GM12878 (cell line): ENCODE measurements around the gene CAPN3. TPM values are rescaled to one million over a fixed set of nuclear protein-coding genes. Genes with fewer than 3 reads are reported as not detected.

Experiments
- ATAC-seq: fragments of 200-7000 bp; cut with Tn5 transposase; 3 replicates; pipeline ENCODE4 v1.9.1; 2020; ENCODE audit warnings: mild to moderate bottlenecking, moderate library complexity
- BruUV-seq: library from RNA; stranded (reverse); fragments of 400-500 nt; replicated peaks from 2 replicates; lab custom pipeline; 2021; lab: Mats Ljungman, UMichigan
- CTCF ChIA-PET: fragments of 300-600 bp; sonication (Branson Sonifier 250); formaldehyde crosslinking; extraction: SDS; loops from one replicate; lab custom pipeline; 2021; ENCODE audit warnings: inconsistent platforms; lab: Yijun Ruan, JAX
- POLR2A ChIA-PET: fragments of 350-600 bp; formaldehyde crosslinking; extraction: SDS; loops from one replicate; lab custom pipeline; 2021; ENCODE audit warnings: inconsistent platforms; lab: Charles Lee
- RAD21 ChIA-PET: fragments of 300-600 bp; sonication (Branson Sonifier 250); formaldehyde crosslinking; loops from one replicate; lab custom pipeline; 2023; ENCODE audit warnings: antibody characterized with exemption; ENCODE audit not compliant: unreplicated experiment; lab: Charles Lee
- SMC1A ChIA-PET: fragments of 300-600 bp; sonication (Branson Sonifier 250); formaldehyde crosslinking; loops from one replicate; lab custom pipeline; 2023; ENCODE audit not compliant: unreplicated experiment, uncharacterized antibody; lab: Charles Lee
- DNase-seq: peaks from one replicate; pipeline ENCODE4 v3.0.0-alpha.2; 2011; ENCODE audit warnings: low read depth, low spot score
- FAIRE-seq: peaks from 3 replicates; lab custom pipeline; 2011; peaks lifted over from hg19 to GRCh38; lab: Jason Lieb, UNC
- H2AFZ ChIP-seq: 2 replicates; pipeline ENCODE4 v1.6.0; 2011; ENCODE audit warnings: low read depth, low read length, control low read depth; ENCODE audit not compliant: control insufficient read depth
- H3K27ac ChIP-seq: 2 replicates; pipeline ENCODE4 v1.5.1; 2011; ENCODE audit warnings: control low read depth; ENCODE audit not compliant: control insufficient read depth, insufficient read depth
- H3K27me3 ChIP-seq, 2 experiments: replicated peaks in 1 of 2; 2 replicates each; pipeline versions ENCODE4 v1.6.0 to v1.6.1; 2011; ENCODE audit warnings: low read length in 1 of 2; ENCODE audit not compliant: control insufficient read depth in 2 of 2, insufficient read depth in 2 of 2
- H3K36me3 ChIP-seq, 2 experiments: 2 replicates each; pipeline ENCODE4 v1.5.1; 2011; ENCODE audit warnings: low read length in 1 of 2; ENCODE audit not compliant: control insufficient read depth in 2 of 2, insufficient read depth in 2 of 2
- H3K4me1 ChIP-seq: 2 replicates; pipeline ENCODE4 v1.6.1; 2011; ENCODE audit warnings: mild to moderate bottlenecking, low read length, moderate library complexity, mixed read lengths; ENCODE audit not compliant: control insufficient read depth, insufficient read depth
- H3K4me2 ChIP-seq: 2 replicates; pipeline ENCODE4 v1.6.0; 2011; ENCODE audit warnings: control low read depth; ENCODE audit not compliant: control insufficient read depth, insufficient read depth
- H3K4me3 ChIP-seq: fragments of 200-600 bp; sonication (generic); 2 replicates; pipeline ENCODE4 v1.5.1; 2016
- H3K79me2 ChIP-seq: 2 replicates; pipeline ENCODE4 v1.6.0; 2011; ENCODE audit warnings: low read length; ENCODE audit not compliant: control insufficient read depth, insufficient read depth
- H3K9ac ChIP-seq: 2 replicates; pipeline ENCODE4 v1.8.0; 2011; ENCODE audit warnings: low read length, control low read depth, mixed read lengths; ENCODE audit not compliant: control insufficient read depth, insufficient read depth
- H3K9me3 ChIP-seq: replicated peaks from 3 replicates; pipeline ENCODE4 v1.5.1; 2011; ENCODE audit warnings: mild to moderate bottlenecking, low read length; ENCODE audit not compliant: control insufficient read depth, insufficient read depth
- H4K20me1 ChIP-seq: 2 replicates; pipeline ENCODE4 v1.6.0; 2011; ENCODE audit not compliant: control insufficient read depth, insufficient read depth
- BACH1 ChIP-seq: fragments of 450-650 bp; IDR thresholded peaks from 2 replicates; pipeline ENCODE4 v1.6.1; 2017; ENCODE audit warnings: mild to moderate bottlenecking, borderline replicate concordance
- ETV6 ChIP-seq, 2 experiments: fragments of 450-650 bp in 1 of 2; IDR thresholded peaks in 1 of 2; conservative IDR thresholded peaks in 1 of 2; 2 replicates each; pipeline ENCODE4 v1.6.1; 2014; ENCODE audit warnings: antibody characterized with exemption in 1 of 2, borderline replicate concordance in 1 of 2, low read depth in 1 of 2, mild to moderate bottlenecking in 1 of 2, moderate library complexity in 1 of 2
- FOXK2 ChIP-seq: fragments of 450-650 bp; IDR thresholded peaks from 2 replicates; pipeline ENCODE4 v1.6.1; 2017; ENCODE audit warnings: mild to moderate bottlenecking, moderate library complexity
- NR2F1 ChIP-seq: fragments of 450-650 bp; conservative IDR thresholded peaks from 2 replicates; pipeline ENCODE4 v1.6.1; 2017; ENCODE audit warnings: mild to moderate bottlenecking
- WRNIP1 ChIP-seq: IDR thresholded peaks from 2 replicates; pipeline ENCODE4 v1.6.1; 2011; ENCODE audit warnings: low read depth, low read length, improper control_type of control experiment, borderline replicate concordance
- ZBED1 ChIP-seq: IDR thresholded peaks from 2 replicates; pipeline ENCODE4 v1.6.1; 2016; ENCODE audit warnings: borderline replicate concordance
- ZNF217 ChIP-seq: fragments of 450-650 bp; IDR thresholded peaks from 2 replicates; pipeline ENCODE4 v1.6.1; 2017; ENCODE audit warnings: antibody characterized with exemption, mild to moderate bottlenecking
- ZNF24 ChIP-seq: fragments of 450-650 bp; IDR thresholded peaks from 2 replicates; pipeline ENCODE4 v1.6.1; 2017; ENCODE audit warnings: antibody characterized with exemption, mild to moderate bottlenecking
- WGBS: methylation state at CpG from one replicate; pipeline ENCODE4 v1.1.6; 2016; ENCODE audit warnings: low lambda C conversion rate; ENCODE audit not compliant: insufficient replicate concordance, insufficient coverage; ENCODE audit errors: missing lambda C conversion rate; 5-methylcytosine and 5-hydroxymethylcytosine counted together
- in situ Hi-C: fragments of 300-500 bp; cut with MboI; formaldehyde crosslinking; loops from 9 replicates; pipeline ENCODE4 v1.14.3; 2018; ENCODE audit warnings: mixed read lengths
- intact Hi-C: fragments of 100-400 bp; cut with micrococcal nuclease; formaldehyde crosslinking; loops from one replicate; pipeline ENCODE4 v1.14.2; 2022; ENCODE audit not compliant: unreplicated experiment
- polyA plus RNA-seq, 11 experiments: library from polyadenylated mRNA; depleted of rRNA in 4 of 11; unstranded in 6 of 11; stranded (reverse) in 5 of 11; fragments of >200 nt; fragmentation: Nextera tagmentation in 4 of 11; fragmentation: Illumina TruSeq in 1 of 11; extraction: Ambion mirVana in 4 of 11; extraction: Trizol in 1 of 11; gene quantifications; 1 replicate in 1 of 11; 2 replicates in 10 of 11; pipeline versions ENCODE4 v1.2.1 to v1.2.3, GENCODE V29; 2011 to 2016; ENCODE audit warnings: inconsistent platforms in 2 of 11, missing spikeins in 2 of 11, low read depth in 1 of 11
- total RNA-seq, 4 experiments: library from RNA; depleted of rRNA in 3 of 4; stranded (reverse); fragments of >200 nt in 3 of 4; fragmentation: Illumina TruSeq in 1 of 4; extraction: Trizol in 1 of 4; gene quantifications; 2 replicates each; pipeline versions ENCODE4 v1.2.1 to v1.2.3, GENCODE V29; 2013 to 2021
- TF ChIP-seq, protein P1 (sequence below): fragments of 450-650 bp; IDR thresholded peaks from 2 replicates; pipeline ENCODE4 v1.6.1; 2017; ENCODE audit warnings: mild to moderate bottlenecking, low read depth, inconsistent platforms; ENCODE audit not compliant: poor library complexity, severe bottlenecking

CAPN3 gene
- total and polyA plus RNA-seq, 10 of the 15 experiments (the other 5 are each of a cell fraction or from before 2014, with no cell fraction given): 1.1 to 3.8 (median 2.4) TPM

DNA sequence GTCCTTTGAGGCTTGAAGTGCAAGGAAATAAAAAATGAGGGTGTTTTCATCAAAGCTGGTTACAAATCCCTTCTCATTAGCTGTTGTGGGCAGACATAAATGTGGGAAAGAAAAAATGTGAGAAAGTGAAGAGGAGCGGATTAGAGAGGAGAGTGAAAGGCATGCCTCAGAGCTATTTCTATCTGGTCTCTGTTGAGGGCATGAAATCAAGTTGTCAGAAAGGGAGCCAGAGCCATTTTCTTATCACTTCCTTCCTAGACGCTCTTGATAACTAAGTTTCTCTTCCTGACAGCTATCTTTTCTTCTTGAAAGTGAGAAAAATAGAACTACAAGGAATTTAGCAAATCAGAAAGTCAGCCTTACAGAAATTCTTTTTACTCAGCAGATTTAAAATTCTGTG lies 20.8 kb upstream of the CAPN3 start:
- Histone ChIP-seq H2AFZ (no peak overlapping the region), H3K4me3 (no peak overlapping the region), H3K4me1 (no peaks in the 10 kb centered on the region), H3K27ac (no peak overlapping the region), H3K9me3 (no peaks in the 10 kb centered on the region; the same call in 2 of the 3 replicates), H3K36me3 (no peaks in the 10 kb centered on the region), H4K20me1 (no peaks in the 10 kb centered on the region), H3K9ac (no peak overlapping the region), H3K27me3 (no peaks in the 10 kb centered on the region), H3K4me2 (no peak overlapping the region), H3K79me2 (no peaks in the 10 kb centered on the region)
- ChIA-PET POLR2A (no interaction called here), RAD21 (no interaction called here), CTCF (no interaction called here), SMC1A (no interaction called here)
- FAIRE-seq (no peak), ATAC-seq (no peak), DNase-seq (no peak)
- no TSS peak for BruUV-seq
- in situ Hi-C loops (no loop called here), intact Hi-C loops (no loop called here)
- 48% methylated on average over 2 of the region's 2 CpGs for WGBS
- TF ChIP-seq ZBED1: no peak
- TF ChIP-seq ZNF24: no peak
- no peak for TF ChIP-seq ZNF217
- TF ChIP-seq NR2F1: no peak
- TF ChIP-seq WRNIP1: no peak
- no peak for TF ChIP-seq FOXK2
- TF ChIP-seq, protein P1, sequence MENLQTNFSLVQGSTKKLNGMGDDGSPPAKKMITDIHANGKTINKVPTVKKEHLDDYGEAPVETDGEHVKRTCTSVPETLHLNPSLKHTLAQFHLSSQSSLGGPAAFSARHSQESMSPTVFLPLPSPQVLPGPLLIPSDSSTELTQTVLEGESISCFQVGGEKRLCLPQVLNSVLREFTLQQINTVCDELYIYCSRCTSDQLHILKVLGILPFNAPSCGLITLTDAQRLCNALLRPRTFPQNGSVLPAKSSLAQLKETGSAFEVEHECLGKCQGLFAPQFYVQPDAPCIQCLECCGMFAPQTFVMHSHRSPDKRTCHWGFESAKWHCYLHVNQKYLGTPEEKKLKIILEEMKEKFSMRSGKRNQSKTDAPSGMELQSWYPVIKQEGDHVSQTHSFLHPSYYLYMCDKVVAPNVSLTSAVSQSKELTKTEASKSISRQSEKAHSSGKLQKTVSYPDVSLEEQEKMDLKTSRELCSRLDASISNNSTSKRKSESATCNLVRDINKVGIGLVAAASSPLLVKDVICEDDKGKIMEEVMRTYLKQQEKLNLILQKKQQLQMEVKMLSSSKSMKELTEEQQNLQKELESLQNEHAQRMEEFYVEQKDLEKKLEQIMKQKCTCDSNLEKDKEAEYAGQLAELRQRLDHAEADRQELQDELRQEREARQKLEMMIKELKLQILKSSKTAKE: no peak
- TF ChIP-seq ETV6 (conservative IDR thresholded peaks at IDR 0.05 in 1 of 2, IDR thresholded peaks at IDR 0.05 in 1 of 2; ENCODE audit: borderline replicate concordance in 1 of 2, low read depth in 1 of 2): no peak
- no peak for TF ChIP-seq BACH1
